ENCODE results near the gene IGF2BP3. TPM values are rescaled to one million over a fixed set of nuclear protein-coding genes. Genes with fewer than 3 reads are reported as not detected.

IGF2BP3 gene
- total RNA-seq, 1 donor from 2014 or later = 107 TPM

GRCh38 chr7:23290993-23291392 is 179.3 kb downstream of the IGF2BP3 start:
- DNase-seq (ENCODE audit: extremely low spot score, unreplicated experiment) = no peak
- Mint-ChIP-seq H3K4me3 (no peak overlapping the region), H3K36me3 (no peaks in the 10 kb centered on the region), H3K27me3 (no peaks in the 10 kb centered on the region), H3K27ac (no peak overlapping the region), H3K4me1 (ENCODE audit: unreplicated experiment) (no peaks in the 10 kb centered on the region), H3K9me3 (no peaks in the 10 kb centered on the region)
- no peak for TF ChIP-seq CTCF (conservative IDR thresholded peaks at IDR 0.05)

- no peaks in the 10 kb centered on the region for H3K9me3 Mint-ChIP-seq
- no peak overlapping the region for H3K4me3 Mint-ChIP-seq
- TF ChIP-seq CTCF (conservative IDR thresholded peaks at IDR 0.05) = no peak
- no peak overlapping the region for H3K27ac Mint-ChIP-seq
- H3K27me3 Mint-ChIP-seq = no peaks in the 10 kb centered on the region
- no peaks in the 10 kb centered on the region for H3K36me3 Mint-ChIP-seq
- no peaks in the 10 kb centered on the region for H3K4me1 Mint-ChIP-seq (ENCODE audit: unreplicated experiment)
- no peak for DNase-seq (ENCODE audit: extremely low spot score, unreplicated experiment)
These were observed 182.7 kb downstream of the IGF2BP3 start for GRCh38 chr7:23287612-23288011.

DNA sequence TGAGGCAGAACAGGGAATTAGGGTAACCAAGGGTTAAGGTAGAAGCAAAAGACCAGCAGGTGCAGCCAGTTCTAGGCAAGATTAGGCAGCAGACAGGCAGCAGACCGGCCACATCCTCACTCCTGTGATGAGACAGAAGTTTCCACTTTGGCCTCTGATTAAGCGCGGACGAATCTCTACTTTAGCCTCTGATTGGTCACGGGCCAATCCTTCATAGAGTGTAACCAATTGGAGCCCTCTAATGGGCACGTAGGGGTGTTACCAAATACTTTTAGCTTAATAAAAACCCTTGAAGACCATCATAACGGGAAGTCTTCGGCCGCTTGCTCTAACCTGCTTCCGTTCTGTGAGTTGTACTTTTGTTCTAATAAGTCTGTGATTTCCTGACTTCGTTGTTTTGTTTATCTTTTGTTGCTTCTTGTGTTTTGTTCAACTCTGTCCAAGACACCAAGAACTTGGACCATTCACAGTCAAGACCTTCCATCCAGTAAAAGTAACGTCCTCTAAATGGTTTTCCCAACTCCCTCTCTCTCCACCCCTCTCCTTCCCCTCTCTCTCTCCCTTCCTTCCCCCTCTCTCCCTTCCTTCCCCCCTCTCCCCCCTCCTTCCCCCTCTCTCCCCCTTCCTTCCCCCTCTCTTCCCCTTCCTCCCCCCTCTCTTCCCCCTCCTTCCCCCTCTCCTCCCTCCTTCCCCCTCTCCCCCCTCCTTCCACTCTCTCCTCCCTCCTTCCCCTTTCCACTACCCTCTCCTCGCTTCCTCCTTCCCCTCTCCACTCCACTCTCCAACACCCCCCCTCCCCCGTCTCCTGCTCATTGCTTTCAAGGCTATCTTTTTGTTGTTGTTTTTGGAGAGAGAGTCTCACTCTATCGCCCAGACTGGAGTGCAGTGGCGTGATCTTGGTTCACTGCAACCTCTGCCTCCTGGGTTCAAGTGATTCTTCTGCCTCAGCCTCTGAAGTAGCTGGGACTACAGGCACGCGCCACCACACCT is 184.3 kb downstream of the IGF2BP3 start:
- Mint-ChIP-seq H3K4me3 (no peak overlapping the region), H3K36me3 (no peaks in the 10 kb centered on the region), H3K27me3 (no peaks in the 10 kb centered on the region), H3K9me3 (no peaks in the 10 kb centered on the region), H3K27ac (no peak overlapping the region), H3K4me1 (ENCODE audit: unreplicated experiment) (no peaks in the 10 kb centered on the region)
- no peak for TF ChIP-seq CTCF (conservative IDR thresholded peaks at IDR 0.05)
- no peak for DNase-seq (ENCODE audit: extremely low spot score, unreplicated experiment)

GRCh38 chr7:23284871-23285270 is 185.4 kb downstream of the IGF2BP3 start:
- Mint-ChIP-seq H3K4me3 (no peak overlapping the region), H3K27me3 (no peaks in the 10 kb centered on the region), H3K27ac (no peak overlapping the region), H3K4me1 (ENCODE audit: unreplicated experiment) (no peaks in the 10 kb centered on the region), H3K9me3 (no peaks in the 10 kb centered on the region), H3K36me3 (no peaks in the 10 kb centered on the region)
- TF ChIP-seq CTCF (conservative IDR thresholded peaks at IDR 0.05) = no peak
- DNase-seq (ENCODE audit: extremely low spot score, unreplicated experiment) = no peak

- Mint-ChIP-seq H3K27ac (no peak overlapping the region), H3K36me3 (no peaks in the 10 kb centered on the region), H3K9me3 (no peaks in the 10 kb centered on the region), H3K4me1 (ENCODE audit: unreplicated experiment) (no peaks in the 10 kb centered on the region), H3K4me3 (no peak overlapping the region), H3K27me3 (no peaks in the 10 kb centered on the region)
- no peak for DNase-seq (ENCODE audit: extremely low spot score, unreplicated experiment)
- TF ChIP-seq CTCF (conservative IDR thresholded peaks at IDR 0.05) = no peak
These were observed 187.2 kb downstream of the IGF2BP3 start for GRCh38 chr7:23283086-23283485.
